ENCODE measurements around the gene TMEM178A.

The TMEM178A gene

GRCh38 chr2:39762448-39762847 is 96.7 kb downstream of the TMEM178A start:
- no peak for DNase-seq (ENCODE audit: low spot score)
- POLR2A ChIA-PET (ENCODE audit: low non-redundant PET): no interaction called here
- TF ChIP-seq CTCF (conservative IDR thresholded peaks at IDR 0.05; ENCODE audit: low read depth): no peak
- no peak overlapping the region for H3K27ac ChIP-seq
- CTCF ChIA-PET: interaction anchor here (0.6 to 0.7 kb wide), 2 partner anchors 383 to 727 kb away, joined by 3 read pairs; no protein-coding TSS in a partner anchor

Data from RWPE1 (cell line).